ENCODE results near the gene RNF212.

RNF212 gene

GRCh38 chr4:1153567-1154090 is 40.3 kb upstream of the RNF212 start:
- Histone ChIP-seq H3K9me2 (replicated peaks; ENCODE audit: low read depth, low read length) (no peaks in the 10 kb centered on the region), H3K9me3 (ENCODE audit: insufficient read depth, low read depth, low read length) (peaks cover 21% of the 10 kb centered on the region; the same call in 1 of the 2 replicates), H3K36me3 (ENCODE audit: insufficient read depth, low read length) (no peaks in the 10 kb centered on the region), H4K20me1 (ENCODE audit: insufficient read depth, low read length, poor library complexity, severe bottlenecking) (no peaks in the 10 kb centered on the region), H3K9ac (ENCODE audit: low read depth, low read length, poor library complexity, severe bottlenecking) (no peak overlapping the region), H3K4me2 (ENCODE audit: low read depth, low read length, poor library complexity, severe bottlenecking) (no peak overlapping the region), H3K4me3 (ENCODE audit: low read length, poor library complexity, severe bottlenecking) (no peak overlapping the region), H2AFZ (ENCODE audit: low read length) (no peak overlapping the region), H3K79me2 (ENCODE audit: insufficient read depth, low read length) (no peaks in the 10 kb centered on the region), H3F3A (ENCODE audit: low read depth) (no peaks in the 10 kb centered on the region), H3K27me3 (ENCODE audit: insufficient read depth, low read length, poor library complexity, severe bottlenecking) (no peaks in the 10 kb centered on the region), H3K4me1 (ENCODE audit: insufficient read depth, low read length, poor library complexity, severe bottlenecking) (no peaks in the 10 kb centered on the region)
- TF ChIP-seq EZH2phosphoT487 (IDR thresholded peaks at IDR 0.05; ENCODE audit: borderline replicate concordance) (no peak), CTCF (conservative IDR thresholded peaks at IDR 0.05; ENCODE audit: low read length) (no peak)

GRCh38 chr4:1152290-1152689 is 38.9 kb upstream of the RNF212 start:
- H3K79me2 ChIP-seq (ENCODE audit: insufficient read depth, low read length) = no peaks in the 10 kb centered on the region
- TF ChIP-seq EZH2phosphoT487 (IDR thresholded peaks at IDR 0.05; ENCODE audit: borderline replicate concordance) = no peak
- no peak for TF ChIP-seq CTCF (conservative IDR thresholded peaks at IDR 0.05; ENCODE audit: low read length)
- H3K4me2 ChIP-seq (ENCODE audit: low read depth, low read length, poor library complexity, severe bottlenecking) = no peak overlapping the region
- H3K9me3 ChIP-seq (ENCODE audit: insufficient read depth, low read depth, low read length) = peaks cover 10% of the 10 kb centered on the region; the same call in 1 of the 2 replicates
- no peaks in the 10 kb centered on the region for H3K27me3 ChIP-seq (ENCODE audit: insufficient read depth, low read length, poor library complexity, severe bottlenecking)
- no peaks in the 10 kb centered on the region for H3F3A ChIP-seq (ENCODE audit: low read depth)
- H3K9ac ChIP-seq (ENCODE audit: low read depth, low read length, poor library complexity, severe bottlenecking) = no peak overlapping the region
- no peak overlapping the region for H2AFZ ChIP-seq (ENCODE audit: low read length)
- H3K4me1 ChIP-seq (ENCODE audit: insufficient read depth, low read length, poor library complexity, severe bottlenecking) = no peaks in the 10 kb centered on the region
- H3K36me3 ChIP-seq (ENCODE audit: insufficient read depth, low read length) = no peaks in the 10 kb centered on the region
- H4K20me1 ChIP-seq (ENCODE audit: insufficient read depth, low read length, poor library complexity, severe bottlenecking) = no peaks in the 10 kb centered on the region
- H3K4me3 ChIP-seq (ENCODE audit: low read length, poor library complexity, severe bottlenecking) = no peak overlapping the region
- no peaks in the 10 kb centered on the region for H3K9me2 ChIP-seq (replicated peaks; ENCODE audit: low read depth, low read length)

- Histone ChIP-seq H3K9me2 (replicated peaks; ENCODE audit: low read depth, low read length) (no peaks in the 10 kb centered on the region), H3K79me2 (ENCODE audit: insufficient read depth, low read length) (no peaks in the 10 kb centered on the region), H3K9ac (ENCODE audit: low read depth, low read length, poor library complexity, severe bottlenecking) (no peak overlapping the region), H3F3A (ENCODE audit: low read depth) (no peaks in the 10 kb centered on the region), H3K9me3 (ENCODE audit: insufficient read depth, low read depth, low read length) (peaks cover 10% of the 10 kb centered on the region; the same call in 1 of the 2 replicates), H4K20me1 (ENCODE audit: insufficient read depth, low read length, poor library complexity, severe bottlenecking) (no peaks in the 10 kb centered on the region), H2AFZ (ENCODE audit: low read length) (no peak overlapping the region), H3K27me3 (ENCODE audit: insufficient read depth, low read length, poor library complexity, severe bottlenecking) (no peaks in the 10 kb centered on the region), H3K36me3 (ENCODE audit: insufficient read depth, low read length) (no peaks in the 10 kb centered on the region), H3K4me1 (ENCODE audit: insufficient read depth, low read length, poor library complexity, severe bottlenecking) (no peaks in the 10 kb centered on the region), H3K4me2 (ENCODE audit: low read depth, low read length, poor library complexity, severe bottlenecking) (no peak overlapping the region), H3K4me3 (ENCODE audit: low read length, poor library complexity, severe bottlenecking) (no peak overlapping the region)
- TF ChIP-seq EZH2phosphoT487 (IDR thresholded peaks at IDR 0.05; ENCODE audit: borderline replicate concordance) = no peak
- no peak for TF ChIP-seq CTCF (conservative IDR thresholded peaks at IDR 0.05; ENCODE audit: low read length)
Observed at GRCh38 chr4:1151541-1151940, 38.2 kb upstream of the RNF212 start.
